ENCODE data around the gene ATXN7L1. TPM values are rescaled to one million over a fixed set of nuclear protein-coding genes. Genes with fewer than 3 reads are reported as not detected.

ATXN7L1 gene
- total RNA-seq, 3 donors from 2014 or later (not counting 1 experiment from before 2014, with no cell fraction given): 37.5 to 48.6 (median 47.9) TPM

GRCh38 chr7:105638902-105639495 lies 237.4 kb downstream of the ATXN7L1 start:
- TF ChIP-seq, protein P1, sequence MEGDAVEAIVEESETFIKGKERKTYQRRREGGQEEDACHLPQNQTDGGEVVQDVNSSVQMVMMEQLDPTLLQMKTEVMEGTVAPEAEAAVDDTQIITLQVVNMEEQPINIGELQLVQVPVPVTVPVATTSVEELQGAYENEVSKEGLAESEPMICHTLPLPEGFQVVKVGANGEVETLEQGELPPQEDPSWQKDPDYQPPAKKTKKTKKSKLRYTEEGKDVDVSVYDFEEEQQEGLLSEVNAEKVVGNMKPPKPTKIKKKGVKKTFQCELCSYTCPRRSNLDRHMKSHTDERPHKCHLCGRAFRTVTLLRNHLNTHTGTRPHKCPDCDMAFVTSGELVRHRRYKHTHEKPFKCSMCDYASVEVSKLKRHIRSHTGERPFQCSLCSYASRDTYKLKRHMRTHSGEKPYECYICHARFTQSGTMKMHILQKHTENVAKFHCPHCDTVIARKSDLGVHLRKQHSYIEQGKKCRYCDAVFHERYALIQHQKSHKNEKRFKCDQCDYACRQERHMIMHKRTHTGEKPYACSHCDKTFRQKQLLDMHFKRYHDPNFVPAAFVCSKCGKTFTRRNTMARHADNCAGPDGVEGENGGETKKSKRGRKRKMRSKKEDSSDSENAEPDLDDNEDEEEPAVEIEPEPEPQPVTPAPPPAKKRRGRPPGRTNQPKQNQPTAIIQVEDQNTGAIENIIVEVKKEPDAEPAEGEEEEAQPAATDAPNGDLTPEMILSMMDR (IDR thresholded peaks at IDR 0.05): no peak

GRCh38 chr7:105638334-105638733 lies 238.1 kb downstream of the ATXN7L1 start:
- 97% methylated on average over 6 of the region's 8 CpGs for WGBS (ENCODE audit: insufficient coverage)

More at GRCh38 chr7:105638902-105639495, 237.4 kb downstream of the ATXN7L1 start:
- peaks cover 60% of the 10 kb centered on the region for H3K36me3 ChIP-seq (ENCODE audit: control insufficient read depth, insufficient read depth, low read length)
- H3K27me3 ChIP-seq (ENCODE audit: control insufficient read depth, insufficient read depth, low read length): no peaks in the 10 kb centered on the region
- no peaks in the 10 kb centered on the region for H3K9me3 ChIP-seq (ENCODE audit: control insufficient read depth, insufficient read depth, low read length)
- no peak overlapping the region for H3K4me3 Mint-ChIP-seq
- intact Hi-C loops (cut with micrococcal nuclease): no loop called here
- no peak overlapping the region for H3K27ac ChIP-seq (ENCODE audit: low read length)
- H3K4me1 ChIP-seq (ENCODE audit: control insufficient read depth, insufficient read depth, low read length): no peaks in the 10 kb centered on the region
- no peak overlapping the region for H3K4me3 ChIP-seq (ENCODE audit: low read length)
- DNase-seq: no peak
- H3K4me1 Mint-ChIP-seq: no peaks in the 10 kb centered on the region
- ATAC-seq: no peak
- WGBS (ENCODE audit: insufficient coverage): 94% methylated on average over 24 of the region's 24 CpGs
- H3K9me3 Mint-ChIP-seq: no peaks in the 10 kb centered on the region
- no peak overlapping the region for H3K27ac Mint-ChIP-seq
- no peaks in the 10 kb centered on the region for H3K27me3 Mint-ChIP-seq (ENCODE audit: low read depth in 2 of 2)
- peaks cover 9% of the 10 kb centered on the region for H3K36me3 Mint-ChIP-seq

GRCh38 chr7:105637755-105638154 lies 238.6 kb downstream of the ATXN7L1 start:
- peaks cover 59% of the 10 kb centered on the region for H3K36me3 ChIP-seq (ENCODE audit: control insufficient read depth, insufficient read depth, low read length)
- Mint-ChIP-seq H3K27ac (no peak overlapping the region), H3K36me3 (peaks cover 9% of the 10 kb centered on the region), H3K4me3 (no peak overlapping the region), H3K9me3 (no peaks in the 10 kb centered on the region), H3K4me1 (no peaks in the 10 kb centered on the region), H3K27me3 (ENCODE audit: low read depth in 2 of 2) (no peaks in the 10 kb centered on the region)
- DNase-seq (no peak), ATAC-seq (no peak)
- WGBS (ENCODE audit: insufficient coverage): 97% methylated on average over 8 of the region's 8 CpGs
- H3K4me1 ChIP-seq (ENCODE audit: control insufficient read depth, insufficient read depth, low read length): no peaks in the 10 kb centered on the region
- intact Hi-C loops (cut with micrococcal nuclease): no loop called here
- no peaks in the 10 kb centered on the region for H3K27me3 ChIP-seq (ENCODE audit: control insufficient read depth, insufficient read depth, low read length)
- H3K9me3 ChIP-seq (ENCODE audit: control insufficient read depth, insufficient read depth, low read length): no peaks in the 10 kb centered on the region
- TF ChIP-seq, protein P1 (IDR thresholded peaks at IDR 0.05): no peak
- no peak overlapping the region for H3K27ac ChIP-seq (ENCODE audit: low read length)
- no peak overlapping the region for H3K4me3 ChIP-seq (ENCODE audit: low read length)

More at GRCh38 chr7:105638334-105638733, 238.1 kb downstream of the ATXN7L1 start:
- TF ChIP-seq, protein P1 (IDR thresholded peaks at IDR 0.05): no peak
- Mint-ChIP-seq H3K36me3 (peaks cover 9% of the 10 kb centered on the region), H3K4me1 (no peaks in the 10 kb centered on the region), H3K4me3 (no peak overlapping the region), H3K9me3 (no peaks in the 10 kb centered on the region), H3K27me3 (ENCODE audit: low read depth in 2 of 2) (no peaks in the 10 kb centered on the region), H3K27ac (no peak overlapping the region)
- DNase-seq (no peak), ATAC-seq (no peak)
- Histone ChIP-seq H3K9me3 (ENCODE audit: control insufficient read depth, insufficient read depth, low read length) (no peaks in the 10 kb centered on the region), H3K27ac (ENCODE audit: low read length) (no peak overlapping the region), H3K4me3 (ENCODE audit: low read length) (no peak overlapping the region), H3K36me3 (ENCODE audit: control insufficient read depth, insufficient read depth, low read length) (peaks cover 60% of the 10 kb centered on the region), H3K27me3 (ENCODE audit: control insufficient read depth, insufficient read depth, low read length) (no peaks in the 10 kb centered on the region), H3K4me1 (ENCODE audit: control insufficient read depth, insufficient read depth, low read length) (no peaks in the 10 kb centered on the region)
- intact Hi-C loops (cut with micrococcal nuclease): no loop called here

DNA sequence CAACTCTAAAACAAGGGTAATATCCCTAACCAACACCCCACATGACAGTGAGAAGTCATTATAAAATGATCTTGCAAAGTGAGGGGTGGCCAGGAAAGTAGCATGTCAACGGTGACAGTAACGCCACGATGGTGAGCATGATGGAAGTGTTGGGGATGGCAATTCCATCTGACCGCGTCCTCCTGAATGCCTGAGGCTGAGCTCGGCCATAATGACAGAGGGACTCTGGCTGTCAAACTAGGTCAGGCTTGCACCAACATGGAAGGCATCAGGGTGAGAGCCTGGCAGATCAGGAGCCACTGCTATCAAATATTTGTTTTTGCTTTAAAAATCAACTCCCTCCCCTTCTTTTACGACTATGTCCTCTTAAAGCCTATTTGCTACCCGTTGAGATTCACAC lies 239.4 kb downstream of the ATXN7L1 start:
- Histone ChIP-seq H3K4me1 (ENCODE audit: control insufficient read depth, insufficient read depth, low read length) (no peaks in the 10 kb centered on the region), H3K27ac (ENCODE audit: low read length) (no peak overlapping the region), H3K4me3 (ENCODE audit: low read length) (no peak overlapping the region), H3K36me3 (ENCODE audit: control insufficient read depth, insufficient read depth, low read length) (peaks cover 53% of the 10 kb centered on the region), H3K9me3 (ENCODE audit: control insufficient read depth, insufficient read depth, low read length) (no peaks in the 10 kb centered on the region), H3K27me3 (ENCODE audit: control insufficient read depth, insufficient read depth, low read length) (no peaks in the 10 kb centered on the region)
- DNase-seq (no peak), ATAC-seq (no peak)
- TF ChIP-seq, protein P1 (IDR thresholded peaks at IDR 0.05): no peak
- intact Hi-C loops (cut with micrococcal nuclease): no loop called here
- Mint-ChIP-seq H3K4me3 (no peak overlapping the region), H3K4me1 (no peaks in the 10 kb centered on the region), H3K36me3 (peaks cover 9% of the 10 kb centered on the region), H3K27me3 (ENCODE audit: low read depth in 2 of 2) (no peaks in the 10 kb centered on the region), H3K9me3 (no peaks in the 10 kb centered on the region), H3K27ac (no peak overlapping the region)
- WGBS (ENCODE audit: insufficient coverage): 85% methylated on average over 8 of the region's 8 CpGs

Data from natural killer cell (primary cell).